Body of pancreas (tissue), 4 donors: ENCODE measurements around the gene MEIOSIN. TPM values are rescaled to one million over a fixed set of nuclear protein-coding genes. Genes with fewer than 3 reads are reported as not detected.

Source experiments
- ATAC-seq: fragments of 150-250 bp; one replicate; pipeline ENCODE4 v1.9.1; 2016
- DNase-seq, 4 donors: peaks; one replicate each; pipeline ENCODE4 v3.0.0-alpha.2; 2019
- H3K27ac ChIP-seq, 4 donors: fragments of 200-600 bp; sonication (generic); 1 replicate in 3 of 4; 2 replicates in 1 of 4; pipeline versions ENCODE4 v1.5.1 to v1.6.1; 2016 to 2019; ENCODE audit warnings: mild to moderate bottlenecking in 1 of 4, mixed read lengths in 1 of 4, moderate library complexity in 1 of 4
- H3K27me3 ChIP-seq, 2 donors: fragments of 200-600 bp; sonication (generic); one replicate each; pipeline ENCODE4 v1.6.0; 2016; ENCODE audit warnings: mild to moderate bottlenecking in 1 of 2
- H3K36me3 ChIP-seq, 2 donors: fragments of 200-600 bp; sonication (generic); replicated peaks in 1 of 2; 2 replicates each; pipeline ENCODE4 v1.5.1; 2016; ENCODE audit warnings: low read depth in 2 of 2; ENCODE audit not compliant: insufficient read depth in 1 of 2
- H3K4me1 ChIP-seq: fragments of 200-600 bp; sonication (generic); one replicate; pipeline ENCODE4 v1.6.0; 2016
- H3K4me3 ChIP-seq, 2 donors: fragments of 200-600 bp; sonication (generic); 1 replicate in 1 of 2; 2 replicates in 1 of 2; pipeline ENCODE4 v1.5.1; 2016 to 2019
- H3K9me3 ChIP-seq, 3 donors: fragments of 200-600 bp; sonication (generic); 1 replicate in 2 of 3; 2 replicates in 1 of 3; pipeline ENCODE4 v1.5.1; 2016
- POLR2A ChIP-seq, 3 donors: fragments of 450-650 bp; IDR thresholded peaks; one replicate each; pipeline ENCODE4 v1.6.1; 2016; ENCODE audit warnings: antibody characterized with exemption in 3 of 3, mild to moderate bottlenecking in 2 of 3
- WGBS, 2 donors: methylation state at CpG; one replicate each; pipeline ENCODE4 v1.1.5; 2017; 5-methylcytosine and 5-hydroxymethylcytosine counted together
- intact Hi-C: fragments of 100-400 bp; cut with DNase I; formaldehyde crosslinking; loops from one replicate; pipeline ENCODE4 v1.15.1; 2023
- total RNA-seq, 2 donors: library from RNA; depleted of rRNA; stranded (reverse); fragments of >200 nt; gene quantifications; one replicate each; pipeline ENCODE4 v1.1.0, GENCODE V29; 2016
- TF ChIP-seq, protein P1 (sequence below), 7 experiments: fragments of 450-650 bp in 4 of 7; fragments of 200-600 bp in 3 of 7; sonication (generic) in 3 of 7; IDR thresholded peaks; one replicate each; pipeline ENCODE4 v1.5.1; 2016 to 2019; ENCODE audit warnings: antibody characterized with exemption in 7 of 7

The MEIOSIN gene
- total RNA-seq, 2 donors from 2014 or later = not detected

- DNase-seq (no peak), ATAC-seq (no peak)
- Histone ChIP-seq H3K27ac (no peak overlapping the region), H3K36me3 (peaks cover 0 to 7% of the 10 kb centered on the region in 2 donors), H3K27me3 (no peaks in the 10 kb centered on the region), H3K4me1 (peaks cover 21% of the 10 kb centered on the region), H3K9me3 (no peaks in the 10 kb centered on the region), H3K4me3 (no peak overlapping the region)
- 90 to 96% methylated on average over 7 to 21 of the region's 21 CpGs for WGBS, 2 donors
- intact Hi-C loops = no loop called here
- no peak for TF ChIP-seq POLR2A (IDR thresholded peaks at IDR 0.05)
- TF ChIP-seq, protein P1, sequence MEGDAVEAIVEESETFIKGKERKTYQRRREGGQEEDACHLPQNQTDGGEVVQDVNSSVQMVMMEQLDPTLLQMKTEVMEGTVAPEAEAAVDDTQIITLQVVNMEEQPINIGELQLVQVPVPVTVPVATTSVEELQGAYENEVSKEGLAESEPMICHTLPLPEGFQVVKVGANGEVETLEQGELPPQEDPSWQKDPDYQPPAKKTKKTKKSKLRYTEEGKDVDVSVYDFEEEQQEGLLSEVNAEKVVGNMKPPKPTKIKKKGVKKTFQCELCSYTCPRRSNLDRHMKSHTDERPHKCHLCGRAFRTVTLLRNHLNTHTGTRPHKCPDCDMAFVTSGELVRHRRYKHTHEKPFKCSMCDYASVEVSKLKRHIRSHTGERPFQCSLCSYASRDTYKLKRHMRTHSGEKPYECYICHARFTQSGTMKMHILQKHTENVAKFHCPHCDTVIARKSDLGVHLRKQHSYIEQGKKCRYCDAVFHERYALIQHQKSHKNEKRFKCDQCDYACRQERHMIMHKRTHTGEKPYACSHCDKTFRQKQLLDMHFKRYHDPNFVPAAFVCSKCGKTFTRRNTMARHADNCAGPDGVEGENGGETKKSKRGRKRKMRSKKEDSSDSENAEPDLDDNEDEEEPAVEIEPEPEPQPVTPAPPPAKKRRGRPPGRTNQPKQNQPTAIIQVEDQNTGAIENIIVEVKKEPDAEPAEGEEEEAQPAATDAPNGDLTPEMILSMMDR (IDR thresholded peaks at IDR 0.05) = no peak
Measured at GRCh38 chr19:45786533-45786894, 53.3 kb downstream of the MEIOSIN start.

GRCh38 chr19:45789035-45789786 is 56.0 kb downstream of the MEIOSIN start:
- 86 to 94% methylated on average over 10 to 15 of the region's 15 CpGs for WGBS, 2 donors
- Histone ChIP-seq H3K36me3 (peaks cover 0 to 7% of the 10 kb centered on the region in 2 donors), H3K27ac (no peak overlapping the region), H3K9me3 (no peaks in the 10 kb centered on the region), H3K4me1 (peaks cover 16% of the 10 kb centered on the region), H3K4me3 (no peak overlapping the region), H3K27me3 (no peaks in the 10 kb centered on the region)
- intact Hi-C loops = no loop called here
- ATAC-seq (no peak), DNase-seq (no peak)
- TF ChIP-seq, protein P1 (IDR thresholded peaks at IDR 0.05) = no peak
- TF ChIP-seq POLR2A (IDR thresholded peaks at IDR 0.05) = no peak

DNA sequence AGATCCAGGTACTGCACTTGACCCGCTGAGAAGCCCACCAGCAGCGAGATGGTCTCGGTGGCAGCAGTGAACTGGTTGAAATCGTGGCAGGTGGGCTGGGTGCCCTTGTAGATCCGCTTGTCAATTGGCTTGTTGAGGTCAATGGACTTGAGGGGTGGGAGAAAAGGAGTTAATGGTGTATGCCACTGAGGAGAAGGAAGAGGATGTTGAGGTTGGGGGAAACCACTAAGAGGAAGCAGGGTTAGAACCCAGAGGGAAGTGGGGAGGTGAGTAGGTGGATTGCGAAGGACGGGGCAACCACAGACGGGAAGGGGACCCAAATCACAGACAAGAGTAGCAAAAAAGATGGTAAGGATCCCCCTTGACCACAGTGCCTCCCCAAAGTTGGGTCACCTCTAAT is 57.7 kb downstream of the MEIOSIN start:
- no peak for TF ChIP-seq POLR2A (IDR thresholded peaks at IDR 0.05)
- no peak overlapping the region for H3K27ac ChIP-seq

DNA sequence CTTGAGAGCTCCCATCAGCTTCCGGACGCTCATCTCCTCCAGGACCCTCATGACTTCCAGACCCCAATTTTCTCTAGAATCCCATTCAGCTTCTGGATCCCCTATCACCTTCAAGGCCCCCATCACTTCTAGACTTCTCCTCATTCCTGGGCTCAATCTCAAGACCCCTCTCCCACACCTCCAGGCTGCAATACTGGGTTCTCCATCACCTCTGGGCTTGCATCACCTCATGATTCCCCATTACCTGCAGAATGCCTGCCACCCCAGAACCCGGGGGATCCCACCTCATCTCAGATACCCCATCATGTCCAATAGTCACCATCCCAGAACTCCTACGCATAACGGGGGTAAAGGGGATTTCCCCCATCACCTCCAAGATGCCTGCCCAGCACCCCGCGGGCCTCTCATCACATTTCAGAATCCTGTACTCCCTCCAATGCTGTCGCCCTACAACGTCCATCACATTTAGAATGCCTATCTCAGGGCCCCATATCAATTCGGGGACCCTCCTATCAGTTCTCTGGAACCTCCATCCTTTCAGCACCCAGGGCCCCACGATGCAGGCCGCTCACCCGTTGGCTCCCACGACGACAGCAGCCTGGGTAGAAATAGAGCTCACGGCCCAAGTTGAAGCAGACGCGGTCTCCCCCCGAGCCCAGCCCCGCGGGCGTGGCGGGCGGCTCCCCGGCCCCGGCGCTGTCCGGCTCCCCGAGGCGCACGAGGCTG is 58.7 kb downstream of the MEIOSIN start:
- ATAC-seq (no peak), DNase-seq (no peak)
- peaks cover 16% of the 10 kb centered on the region for H3K4me1 ChIP-seq
- WGBS, 2 donors = 8 to 19% methylated on average over 10 to 29 of the region's 31 CpGs
- intact Hi-C loops = no loop called here
- H3K27me3 ChIP-seq = no peaks in the 10 kb centered on the region
- H3K36me3 ChIP-seq = peaks cover 0 to 7% of the 10 kb centered on the region in 2 donors
- H3K9me3 ChIP-seq = no peaks in the 10 kb centered on the region
- H3K4me3 ChIP-seq = peak overlapping the region; percentile 25 to 51
- no peak for TF ChIP-seq POLR2A (IDR thresholded peaks at IDR 0.05)
- TF ChIP-seq, protein P1 (IDR thresholded peaks at IDR 0.05) = no peak
- H3K27ac ChIP-seq = peak overlapping the region in 3 of 4 donors; percentile 37 to 62 (median 58)

More for the DNA sequence above, 57.7 kb downstream of the MEIOSIN start:
- Histone ChIP-seq H3K4me3 (no peak overlapping the region), H3K4me1 (peaks cover 16% of the 10 kb centered on the region), H3K27me3 (no peaks in the 10 kb centered on the region), H3K36me3 (peaks cover 0 to 7% of the 10 kb centered on the region in 2 donors), H3K9me3 (no peaks in the 10 kb centered on the region)
- intact Hi-C loops = no loop called here
- 80 to 90% methylated on average over 8 of the region's 8 CpGs for WGBS, 2 donors
- DNase-seq (peak in 1 of 4 donors; percentile 36), ATAC-seq (no peak)

- H3K27ac ChIP-seq = peak within 1 kb of the TSS in 3 of 4 donors; percentile 37 to 62 (median 58)
- peak within 1 kb of the TSS; percentile 25 to 51 for H3K4me3 ChIP-seq
- TF ChIP-seq POLR2A (IDR thresholded peaks at IDR 0.05) = peak in 2 of 3 donors; percentile 40 to 42
- TF ChIP-seq, protein P1 (IDR thresholded peaks at IDR 0.05) = peak in 1 of 7 experiments; percentile 24
- ATAC-seq (peak; percentile 99), DNase-seq (peak; percentile 100)
- 0 to 1% methylated on average over 5 to 86 of the region's 86 CpGs for WGBS, 2 donors
- no peaks in the 10 kb centered on the region for H3K27me3 ChIP-seq
- peaks cover 0 to 7% of the 10 kb centered on the region in 2 donors for H3K36me3 ChIP-seq
- intact Hi-C loops = no loop called here
- peaks cover 16% of the 10 kb centered on the region for H3K4me1 ChIP-seq
- no peaks in the 10 kb centered on the region for H3K9me3 ChIP-seq
Measured at GRCh38 chr19:45792470-45793177, 59.4 kb downstream of the MEIOSIN start, which contains the start of gene DMWD. TSS of gene DMWD (minus strand) at chr19:45792845. CDS start at chr19:45792756, 89 bp downstream.
